ENCODE data around the gene LTB. TPM values are rescaled to one million over a fixed set of nuclear protein-coding genes. Genes with fewer than 3 reads are reported as not detected.

LTB gene
- total and polyA plus RNA-seq, 2 donors, result 1.4 to 2.1 TPM

DNA sequence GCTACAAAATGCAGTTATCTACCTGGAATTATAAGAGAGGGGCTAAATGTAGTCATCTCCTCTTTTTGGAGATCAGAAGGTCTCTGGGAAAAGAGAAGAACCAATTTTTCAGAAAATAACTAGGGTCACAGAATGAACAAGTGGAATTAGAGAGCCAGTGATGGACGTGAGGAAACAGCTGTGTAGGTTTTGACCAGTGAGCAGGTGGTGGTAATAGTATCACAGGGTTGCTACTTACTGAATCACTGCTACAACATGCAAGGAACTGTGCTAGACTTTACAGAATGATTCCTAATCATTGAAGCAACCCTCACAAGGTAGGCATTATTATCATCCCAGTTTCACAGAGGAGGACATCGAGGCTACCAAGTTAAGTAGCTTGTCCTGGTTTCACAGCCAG lies 37.5 kb downstream of the LTB start:
- Histone ChIP-seq H3K27ac (ENCODE audit: low read depth) (no peak overlapping the region), H3K4me1 (ENCODE audit: insufficient read depth) (peaks cover 2% of the 10 kb centered on the region), H3K4me3 (ENCODE audit: low read depth, low read length) (no peak overlapping the region), H3K36me3 (ENCODE audit: insufficient read depth) (no peaks in the 10 kb centered on the region)
- no peak for DNase-seq (ENCODE audit: extremely low spot score)
- WGBS, result 72% methylated on average over 2 of the region's 2 CpGs

DNA sequence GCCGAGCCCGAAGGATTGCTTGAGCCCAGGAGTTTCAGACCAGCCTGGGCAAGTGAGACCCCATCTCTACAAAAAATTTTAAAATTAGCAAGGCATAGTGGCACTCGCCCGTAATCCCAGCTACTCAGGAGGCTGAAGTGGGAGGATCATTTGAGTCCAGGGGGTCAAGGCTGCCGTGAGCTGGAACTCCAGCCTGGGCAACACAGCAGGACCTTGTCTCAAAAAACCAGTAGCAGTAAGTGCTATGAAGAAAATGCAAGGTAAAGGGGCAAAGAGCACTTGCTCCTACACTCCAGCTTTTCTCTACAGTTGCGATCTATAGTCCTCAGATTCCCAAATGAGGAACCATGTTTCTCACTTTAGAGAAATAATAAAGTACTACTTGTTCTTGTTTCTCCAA lies 38.6 kb downstream of the LTB start:
- Histone ChIP-seq H3K4me3 (ENCODE audit: low read depth, low read length) (no peak overlapping the region), H3K27ac (ENCODE audit: low read depth) (no peak overlapping the region), H3K4me1 (ENCODE audit: insufficient read depth) (peaks cover 2% of the 10 kb centered on the region), H3K36me3 (ENCODE audit: insufficient read depth) (no peaks in the 10 kb centered on the region)
- no peak for DNase-seq (ENCODE audit: extremely low spot score)
- 94% methylated on average over 6 of the region's 6 CpGs for WGBS

DNA sequence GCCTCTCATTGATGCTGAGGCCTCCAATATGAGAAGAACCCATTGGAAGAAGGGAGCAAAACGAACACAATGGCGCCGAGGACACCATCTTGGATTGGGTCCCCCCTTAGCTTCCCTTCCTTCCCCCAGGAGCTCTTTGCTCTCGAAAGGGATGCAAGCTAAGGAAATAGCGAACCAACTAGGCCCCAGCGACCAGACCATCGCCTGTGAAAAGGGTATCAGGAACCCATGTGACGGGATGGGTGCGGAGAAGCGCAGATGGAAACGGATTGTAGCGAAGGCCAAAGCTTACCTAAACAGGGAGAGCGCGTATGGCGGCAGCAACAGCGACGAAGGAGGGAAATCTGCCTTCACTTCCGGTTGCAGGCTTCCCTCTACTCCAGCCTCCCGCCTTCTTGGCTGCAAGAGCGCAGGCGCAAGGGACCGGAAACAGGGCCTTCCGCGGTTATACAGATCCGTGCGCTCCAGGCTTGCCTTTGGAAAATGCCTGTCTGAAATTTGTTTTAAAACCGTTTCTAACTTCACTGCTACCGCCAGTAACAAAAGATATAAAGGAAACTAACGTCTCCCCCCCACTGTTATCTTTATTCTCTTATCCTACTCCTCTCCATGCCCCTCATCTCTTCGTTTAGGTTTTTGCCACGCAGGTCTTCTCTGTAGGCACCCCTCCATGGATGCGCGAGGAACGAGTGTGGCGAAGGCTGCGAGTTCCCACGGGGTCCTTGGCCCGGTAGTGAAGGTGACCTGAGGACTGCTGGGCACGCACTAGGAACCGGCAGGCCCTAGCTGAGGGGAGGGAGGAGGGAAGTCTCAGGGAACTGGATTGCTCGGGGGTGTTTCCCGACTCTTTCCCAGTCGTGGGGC lies 40.3 kb downstream of the LTB start, which contains the start of gene DDX39B:
TSS of gene DDX39B (minus strand) at position 346 of the 864 bp plus-strand sequence. CDS start 1,471 bp downstream, outside the sequence.
- Histone ChIP-seq H3K4me1 (ENCODE audit: insufficient read depth) (no peaks in the 10 kb centered on the region), H3K27ac (ENCODE audit: low read depth) (peak within 1 kb of the TSS; percentile 98), H3K4me3 (ENCODE audit: low read depth, low read length) (peak within 1 kb of the TSS; percentile 70), H3K36me3 (ENCODE audit: insufficient read depth) (no peaks in the 10 kb centered on the region)
- peak; percentile 96 for DNase-seq (ENCODE audit: extremely low spot score)
- under 1% methylated on average over 43 of the region's 43 CpGs for WGBS

DNA sequence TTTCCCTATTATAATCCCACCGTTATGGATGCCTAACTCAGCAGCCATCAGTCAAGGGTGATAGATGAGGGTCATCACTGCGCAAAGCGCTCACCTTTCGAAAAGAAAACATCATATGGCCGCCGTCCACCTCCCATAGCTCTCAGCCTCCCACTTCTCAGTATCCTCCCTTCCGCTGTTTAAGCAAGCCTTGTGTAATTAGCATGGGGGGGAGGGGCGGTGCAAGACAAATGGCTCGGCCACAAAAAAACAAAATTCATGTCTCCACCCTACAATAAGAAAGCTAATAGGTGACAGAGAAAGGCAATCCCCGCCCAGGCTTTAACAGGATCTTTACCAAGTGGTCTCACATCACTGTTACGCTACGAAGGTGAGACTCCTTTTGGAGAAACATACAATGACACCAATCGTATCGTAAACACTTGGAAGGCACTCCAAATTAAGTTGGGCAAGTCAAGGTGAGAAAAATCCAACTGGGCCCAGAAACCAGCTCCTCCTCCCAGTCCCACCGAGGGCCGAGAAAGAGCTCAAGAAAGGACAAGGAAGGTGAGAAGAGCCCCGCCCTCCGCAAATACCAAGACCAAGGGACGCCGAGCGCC lies 41.1 kb downstream of the LTB start:
- Histone ChIP-seq H3K36me3 (ENCODE audit: insufficient read depth) (no peaks in the 10 kb centered on the region), H3K4me3 (ENCODE audit: low read depth, low read length) (peak overlapping the region; percentile 70), H3K27ac (ENCODE audit: low read depth) (peak overlapping the region; percentile 98), H3K4me1 (ENCODE audit: insufficient read depth) (no peaks in the 10 kb centered on the region)
- under 1% methylated on average over 21 of the region's 21 CpGs for WGBS
- DNase-seq (ENCODE audit: extremely low spot score), result no peak

DNA sequence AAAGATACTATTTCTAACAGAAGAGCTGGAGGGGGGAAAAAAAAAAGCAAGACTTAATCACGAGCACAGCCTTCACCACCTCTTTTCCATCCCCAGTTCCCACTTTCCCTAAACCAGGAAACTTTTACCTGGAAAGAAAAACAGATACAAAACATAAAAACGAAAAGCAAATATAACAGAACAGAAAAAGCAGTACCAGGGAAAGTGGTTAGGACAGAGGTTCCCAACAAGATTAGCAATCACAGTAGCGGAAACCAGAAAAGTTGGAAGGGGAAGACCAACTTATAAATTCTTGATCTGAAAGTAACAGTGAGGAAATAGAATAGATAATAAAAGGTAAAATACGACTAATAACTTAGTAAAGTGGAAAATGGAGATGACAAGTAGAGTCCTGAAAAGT lies 41.6 kb downstream of the LTB start:
- no peaks in the 10 kb centered on the region for H3K4me1 ChIP-seq (ENCODE audit: insufficient read depth)
- no peak for DNase-seq (ENCODE audit: extremely low spot score)
- H3K4me3 ChIP-seq (ENCODE audit: low read depth, low read length), result peak overlapping the region; percentile 70
- H3K27ac ChIP-seq (ENCODE audit: low read depth), result peak overlapping the region; percentile 98
- WGBS, result 10% methylated on average over 4 of the region's 4 CpGs
- H3K36me3 ChIP-seq (ENCODE audit: insufficient read depth), result peaks cover 4% of the 10 kb centered on the region

DNA sequence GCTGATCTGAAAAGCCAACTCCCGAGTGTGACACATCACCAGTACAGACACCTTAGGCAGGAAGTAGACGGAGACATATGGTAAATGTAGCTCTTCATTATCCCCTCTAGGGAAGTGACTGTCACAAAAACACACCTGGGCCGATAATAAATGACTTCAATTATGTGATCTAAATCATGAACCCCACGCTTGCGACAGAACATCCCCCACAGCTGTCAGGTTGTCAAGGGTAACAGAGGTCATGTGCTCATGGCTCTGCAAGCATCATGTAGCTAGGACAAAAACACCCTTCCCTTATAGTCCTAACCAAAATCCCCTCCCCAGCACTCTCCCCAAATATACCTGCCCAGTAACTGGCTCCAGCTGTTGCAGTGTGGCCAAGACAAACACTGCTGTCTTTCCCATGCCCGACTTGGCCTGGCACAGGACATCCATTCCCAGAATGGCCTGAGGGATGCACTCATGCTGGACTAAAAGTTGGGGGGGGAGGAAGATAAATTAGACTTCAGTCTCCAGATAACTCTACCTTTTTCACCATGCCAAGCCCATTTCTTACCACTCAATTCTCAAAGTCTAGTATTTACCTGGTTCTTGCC lies 43.3 kb downstream of the LTB start:
- H3K36me3 ChIP-seq (ENCODE audit: insufficient read depth), result peaks cover 10% of the 10 kb centered on the region
- H3K27ac ChIP-seq (ENCODE audit: low read depth), result no peak overlapping the region
- DNase-seq (ENCODE audit: extremely low spot score), result no peak
- no peaks in the 10 kb centered on the region for H3K4me1 ChIP-seq (ENCODE audit: insufficient read depth)
- WGBS, result 60% methylated on average over 6 of the region's 6 CpGs
- H3K4me3 ChIP-seq (ENCODE audit: low read depth, low read length), result no peak overlapping the region

DNA sequence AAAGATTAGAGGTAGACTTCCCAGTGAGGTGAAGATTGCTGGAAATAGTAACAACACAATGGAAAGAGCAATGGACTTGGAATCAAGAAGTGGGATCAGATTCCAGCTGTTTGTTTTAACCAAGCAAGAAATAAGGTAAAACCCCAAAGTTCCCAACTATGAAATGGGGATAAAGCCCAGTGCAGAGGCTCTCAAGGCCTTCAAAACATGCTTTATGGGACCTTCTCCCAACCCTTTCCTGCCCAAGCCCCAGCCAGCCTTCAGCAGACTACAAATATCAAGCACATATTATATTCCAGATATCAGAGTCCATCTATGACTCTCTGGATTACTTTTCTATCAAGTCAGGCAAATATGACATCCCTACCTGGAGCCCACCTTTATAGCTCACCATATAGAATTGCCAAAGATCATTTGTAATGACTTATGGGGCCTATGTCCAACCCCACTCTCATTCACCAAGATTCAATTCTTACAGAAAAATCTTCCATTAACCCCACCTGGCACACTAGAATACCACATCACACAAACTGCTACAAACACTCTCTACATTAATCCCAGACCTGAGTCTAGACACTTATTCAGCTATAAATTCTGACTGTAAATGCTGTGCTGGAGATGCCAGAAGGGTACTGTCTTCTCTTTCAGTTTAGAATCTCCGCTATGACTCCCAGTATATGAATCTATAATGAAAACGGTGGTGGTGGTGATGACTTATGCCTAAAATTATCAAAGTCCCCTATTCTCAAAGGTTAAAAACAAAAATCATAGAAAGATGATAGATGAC lies 46.5 kb downstream of the LTB start:
- DNase-seq (ENCODE audit: extremely low spot score), result no peak
- 39% methylated on average over 2 of the region's 2 CpGs for WGBS
- Histone ChIP-seq H3K4me1 (ENCODE audit: insufficient read depth) (no peaks in the 10 kb centered on the region), H3K4me3 (ENCODE audit: low read depth, low read length) (no peak overlapping the region), H3K27ac (ENCODE audit: low read depth) (no peak overlapping the region), H3K36me3 (ENCODE audit: insufficient read depth) (peaks cover 11% of the 10 kb centered on the region)

DNA sequence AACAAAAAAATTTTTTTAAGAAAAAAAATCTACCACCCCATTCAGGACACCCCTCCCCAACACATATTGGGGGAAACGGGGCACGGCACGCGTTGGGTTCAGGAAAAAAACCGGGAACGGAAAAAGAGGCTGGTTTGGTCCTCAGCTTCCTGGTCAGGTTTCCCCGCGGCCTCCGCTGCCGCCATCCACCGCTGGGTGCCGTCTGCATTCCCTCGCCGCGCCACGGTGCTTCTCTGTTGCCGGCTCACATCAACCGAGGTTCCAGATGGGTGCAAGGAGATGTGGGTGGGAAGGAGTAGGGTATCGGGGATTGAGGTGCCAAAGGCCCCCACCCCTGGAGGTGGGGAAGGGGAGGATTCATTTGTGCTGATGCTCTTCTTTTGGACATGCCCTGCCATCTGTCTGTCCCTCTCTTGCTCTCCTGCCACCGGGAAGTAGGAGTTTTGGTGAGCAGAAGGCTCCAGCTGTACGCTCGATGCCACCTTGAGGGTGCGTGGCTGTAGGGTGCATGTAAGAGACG lies 47.6 kb downstream of the LTB start:
- Histone ChIP-seq H3K27ac (ENCODE audit: low read depth) (no peak overlapping the region), H3K4me1 (ENCODE audit: insufficient read depth) (no peaks in the 10 kb centered on the region), H3K36me3 (ENCODE audit: insufficient read depth) (peaks cover 11% of the 10 kb centered on the region), H3K4me3 (ENCODE audit: low read depth, low read length) (no peak overlapping the region)
- no peak for DNase-seq (ENCODE audit: extremely low spot score)
- WGBS, result 88% methylated on average over 24 of the region's 24 CpGs

DNA sequence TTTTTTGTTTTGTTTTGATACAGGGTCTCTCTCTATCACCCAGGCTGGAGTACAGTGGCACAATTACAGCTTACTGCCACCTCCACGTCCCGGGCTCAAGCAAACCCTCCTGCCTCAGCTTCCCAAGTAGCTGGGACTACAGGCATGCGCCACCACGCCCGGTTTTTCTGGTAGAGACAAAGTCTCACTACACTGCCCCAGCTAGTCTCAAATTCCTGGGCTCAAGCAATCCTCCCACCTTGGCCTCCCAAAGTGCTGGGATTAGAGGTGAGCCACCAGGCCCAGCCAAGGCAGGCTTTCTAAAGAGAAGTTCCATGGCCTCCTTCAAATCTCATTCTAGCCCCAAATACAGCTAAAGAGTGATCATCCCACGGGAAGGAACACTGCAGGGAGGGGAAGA lies 48.2 kb downstream of the LTB start:
- Histone ChIP-seq H3K27ac (ENCODE audit: low read depth) (no peak overlapping the region), H3K4me3 (ENCODE audit: low read depth, low read length) (no peak overlapping the region), H3K36me3 (ENCODE audit: insufficient read depth) (peaks cover 11% of the 10 kb centered on the region), H3K4me1 (ENCODE audit: insufficient read depth) (no peaks in the 10 kb centered on the region)
- no peak for DNase-seq (ENCODE audit: extremely low spot score)
- WGBS, result 90% methylated on average over 6 of the region's 6 CpGs

DNA sequence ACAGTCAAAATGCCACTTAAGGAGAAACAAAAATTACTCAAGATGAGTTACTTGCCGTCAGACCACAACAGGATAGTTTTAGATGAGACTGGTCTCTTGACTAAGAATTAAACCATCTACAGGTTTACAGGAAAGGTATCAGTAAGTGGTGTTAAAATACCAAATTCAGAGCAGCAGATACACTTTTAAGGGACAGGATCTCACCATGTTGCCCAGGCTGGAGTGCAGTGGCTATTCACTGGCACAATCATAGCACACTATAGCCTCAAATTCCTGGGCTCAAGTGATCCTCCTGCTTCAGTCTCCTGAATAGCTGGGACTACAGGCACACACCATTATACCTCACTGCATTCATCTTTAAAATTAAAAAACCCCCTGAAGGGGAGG lies 48.8 kb downstream of the LTB start:
- 84% methylated on average over 1 of the region's 1 CpG for WGBS
- Histone ChIP-seq H3K36me3 (ENCODE audit: insufficient read depth) (peaks cover 11% of the 10 kb centered on the region), H3K4me3 (ENCODE audit: low read depth, low read length) (no peak overlapping the region), H3K27ac (ENCODE audit: low read depth) (no peak overlapping the region), H3K4me1 (ENCODE audit: insufficient read depth) (no peaks in the 10 kb centered on the region)
- DNase-seq (ENCODE audit: extremely low spot score), result no peak

DNA sequence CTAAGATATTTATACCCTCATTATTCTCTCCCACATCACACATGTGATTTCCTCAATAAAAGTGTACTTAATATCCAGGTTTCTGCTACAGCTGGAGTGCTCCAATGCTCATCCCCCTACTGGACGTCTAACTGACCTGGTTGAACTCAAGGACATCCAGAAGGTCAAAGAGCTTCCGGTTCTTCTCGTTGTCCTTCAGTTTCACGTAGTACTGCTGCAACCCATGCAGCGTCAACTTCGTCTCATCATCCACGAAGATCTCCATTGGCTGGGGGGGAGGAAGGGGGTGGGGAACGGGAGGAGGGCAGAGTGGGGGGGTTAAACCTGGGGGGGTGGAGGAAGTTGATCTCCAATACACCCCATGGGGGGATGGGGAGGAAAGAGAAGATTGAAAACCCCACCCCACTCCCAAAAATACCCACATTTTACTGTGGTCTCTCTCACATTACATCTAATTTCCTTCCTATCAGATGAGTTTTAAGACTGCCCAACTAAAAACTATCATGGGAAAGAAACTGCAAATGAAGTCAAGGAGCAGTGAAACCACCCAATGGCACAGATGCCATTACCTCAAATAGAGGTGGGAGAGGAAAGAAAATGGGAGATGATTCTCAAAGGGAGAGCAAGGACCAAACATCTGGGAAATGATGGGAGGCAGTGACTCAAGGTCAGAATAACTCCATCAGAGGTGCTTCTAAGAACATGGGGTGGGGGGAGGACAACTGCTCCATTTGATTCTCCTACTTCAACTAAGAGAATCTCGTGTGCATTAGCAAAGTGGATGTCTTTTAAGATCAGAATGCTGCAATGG lies 49.4 kb downstream of the LTB start:
- Histone ChIP-seq H3K4me1 (ENCODE audit: insufficient read depth) (no peaks in the 10 kb centered on the region), H3K36me3 (ENCODE audit: insufficient read depth) (peaks cover 11% of the 10 kb centered on the region), H3K4me3 (ENCODE audit: low read depth, low read length) (no peak overlapping the region), H3K27ac (ENCODE audit: low read depth) (no peak overlapping the region)
- WGBS, result 65% methylated on average over 9 of the region's 9 CpGs
- DNase-seq (ENCODE audit: extremely low spot score), result no peak

DNA sequence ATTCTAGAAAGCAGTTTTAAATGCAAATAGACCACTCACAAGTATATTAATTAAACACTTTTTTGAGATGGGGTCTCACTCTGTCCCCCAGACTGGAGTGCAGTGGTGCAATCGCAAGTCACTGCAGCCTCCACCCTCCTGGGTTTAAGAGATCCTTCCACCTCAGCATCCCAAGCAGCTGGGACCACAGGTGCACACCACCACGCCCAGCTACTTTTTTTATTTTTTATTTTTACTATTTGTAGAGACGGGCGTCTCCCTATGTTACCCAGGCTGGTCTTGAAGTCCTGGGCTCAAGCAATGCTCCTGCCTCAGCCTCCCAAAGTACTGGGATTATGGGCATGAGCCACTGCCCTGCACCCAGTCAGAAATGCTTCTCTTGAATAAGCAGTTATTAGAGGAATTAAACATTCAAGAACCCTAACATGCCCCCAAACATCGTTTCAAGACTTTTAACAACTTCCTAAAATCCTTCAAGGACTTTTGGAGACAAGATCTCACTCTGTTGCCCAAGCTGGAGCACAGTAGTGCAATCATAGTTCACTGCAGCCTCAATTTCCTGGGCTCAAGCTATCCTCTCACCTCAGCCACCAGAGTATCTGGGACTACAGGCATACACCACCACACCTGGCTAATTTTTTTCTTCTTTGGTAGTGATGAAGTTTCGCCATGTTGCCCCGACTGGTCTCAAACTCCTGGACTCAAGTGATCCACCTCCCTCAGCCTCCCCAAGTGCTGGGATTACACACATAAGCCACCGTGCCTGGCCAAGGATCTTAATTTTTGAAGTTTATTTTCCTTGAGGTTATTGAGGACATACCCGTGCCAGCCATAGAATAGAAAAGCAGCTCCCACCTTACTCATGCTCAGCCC lies 50.2 kb downstream of the LTB start:
- Histone ChIP-seq H3K4me1 (ENCODE audit: insufficient read depth) (no peaks in the 10 kb centered on the region), H3K4me3 (ENCODE audit: low read depth, low read length) (no peak overlapping the region), H3K27ac (ENCODE audit: low read depth) (no peak overlapping the region), H3K36me3 (ENCODE audit: insufficient read depth) (peaks cover 11% of the 10 kb centered on the region)
- DNase-seq (ENCODE audit: extremely low spot score), result no peak
- WGBS, result 71% methylated on average over 9 of the region's 9 CpGs

Data from urinary bladder (tissue), 4 donors.